Right kidney (tissue), 1 donor: Measurements from ENCODE around the gene HOXD8.

Experiments used
- DNase-seq: peaks from one replicate; pipeline ENCODE4 v3.0.0-alpha.2; 2016

HOXD8 gene

DNA sequence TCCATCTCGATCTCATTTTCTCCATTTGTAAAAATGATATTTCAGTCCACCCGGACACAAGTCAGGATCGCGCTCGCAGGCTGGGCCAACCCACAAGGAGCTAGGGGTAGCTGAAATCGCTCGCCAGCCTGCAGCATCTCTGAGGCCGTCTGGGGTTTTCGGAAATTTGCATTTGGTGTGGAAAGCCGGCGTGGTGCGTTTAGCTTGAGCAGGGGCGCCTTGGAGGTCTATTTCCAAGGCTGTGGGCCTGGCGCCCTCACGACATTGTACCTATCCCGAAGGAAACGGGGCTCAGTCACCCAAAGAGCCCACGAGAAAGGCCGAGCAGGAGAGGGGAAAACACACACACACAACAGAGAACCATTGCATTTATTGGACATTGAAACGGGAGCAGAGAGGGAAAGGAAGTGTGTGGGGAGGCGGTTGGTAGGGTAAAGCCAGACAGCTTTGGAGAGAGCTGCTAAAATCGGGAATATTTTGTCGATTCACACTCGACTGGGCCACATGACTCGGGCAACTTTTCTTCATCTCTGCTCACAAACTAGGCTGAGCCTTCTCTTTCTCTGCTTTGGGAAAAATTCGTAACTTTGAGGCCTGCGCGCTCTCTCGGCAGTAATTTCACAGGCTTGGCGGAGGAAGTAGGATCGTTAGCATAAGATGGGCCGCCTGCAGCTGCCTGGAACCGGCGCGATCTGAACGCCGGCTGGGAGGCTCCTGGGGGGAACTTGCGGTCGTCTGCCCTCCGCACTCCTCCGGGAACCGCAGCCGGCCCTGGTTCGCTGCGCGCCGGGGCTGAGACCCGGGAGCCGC, 1.1 kb upstream of the HOXD8 start:
- DNase-seq, result no peak

DNA sequence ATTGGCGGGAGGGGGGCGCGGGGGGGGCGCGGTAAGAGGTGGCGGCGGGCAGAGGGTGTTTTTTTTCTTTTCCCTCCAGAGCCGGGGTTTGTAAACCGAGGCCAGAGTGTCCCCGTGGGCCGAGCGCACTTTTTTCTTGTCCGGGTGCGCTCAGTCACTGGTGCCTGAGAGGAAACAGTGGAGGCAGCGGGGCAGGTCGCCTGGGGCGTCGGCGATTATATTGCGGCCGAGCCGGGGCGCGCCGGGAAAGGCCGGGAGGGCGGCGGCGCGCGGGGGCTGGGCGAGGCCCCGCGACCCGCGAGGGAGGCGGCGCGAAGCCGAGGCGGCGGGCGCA, 275 bp downstream of the HOXD8 start:
- peak; percentile 75 for DNase-seq

DNA sequence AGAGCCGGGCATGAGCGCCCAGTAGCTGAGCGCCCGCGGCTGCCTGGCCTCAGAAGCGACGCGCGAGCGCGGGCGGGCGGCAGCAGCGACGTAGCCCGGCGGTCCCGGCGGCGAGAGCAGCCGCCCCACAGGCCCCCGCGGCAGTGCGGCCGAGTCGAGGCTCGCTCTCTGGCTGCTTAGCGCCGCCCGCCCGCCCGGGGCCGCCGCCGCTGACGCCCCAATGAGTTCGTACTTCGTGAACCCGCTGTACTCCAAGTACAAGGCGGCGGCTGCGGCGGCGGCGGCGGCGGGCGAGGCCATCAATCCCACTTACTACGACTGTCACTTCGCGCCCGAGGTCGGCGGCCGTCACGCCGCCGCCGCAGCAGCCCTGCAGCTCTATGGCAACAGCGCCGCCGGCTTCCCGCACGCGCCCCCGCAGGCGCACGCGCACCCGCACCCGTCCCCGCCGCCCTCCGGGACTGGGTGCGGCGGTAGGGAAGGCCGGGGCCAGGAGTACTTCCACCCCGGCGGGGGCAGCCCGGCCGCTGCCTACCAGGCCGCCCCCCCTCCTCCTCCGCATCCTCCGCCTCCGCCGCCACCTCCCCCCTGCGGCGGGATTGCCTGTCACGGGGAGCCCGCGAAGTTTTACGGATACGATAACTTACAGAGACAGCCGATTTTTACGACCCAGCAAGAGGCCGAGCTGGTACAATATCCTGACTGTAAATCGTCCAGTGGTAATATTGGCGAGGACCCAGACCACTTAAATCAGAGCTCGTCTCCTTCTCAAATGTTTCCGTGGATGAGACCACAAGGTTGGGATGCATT, 847 bp downstream of the HOXD8 start:
- DNase-seq, result no peak

DNA sequence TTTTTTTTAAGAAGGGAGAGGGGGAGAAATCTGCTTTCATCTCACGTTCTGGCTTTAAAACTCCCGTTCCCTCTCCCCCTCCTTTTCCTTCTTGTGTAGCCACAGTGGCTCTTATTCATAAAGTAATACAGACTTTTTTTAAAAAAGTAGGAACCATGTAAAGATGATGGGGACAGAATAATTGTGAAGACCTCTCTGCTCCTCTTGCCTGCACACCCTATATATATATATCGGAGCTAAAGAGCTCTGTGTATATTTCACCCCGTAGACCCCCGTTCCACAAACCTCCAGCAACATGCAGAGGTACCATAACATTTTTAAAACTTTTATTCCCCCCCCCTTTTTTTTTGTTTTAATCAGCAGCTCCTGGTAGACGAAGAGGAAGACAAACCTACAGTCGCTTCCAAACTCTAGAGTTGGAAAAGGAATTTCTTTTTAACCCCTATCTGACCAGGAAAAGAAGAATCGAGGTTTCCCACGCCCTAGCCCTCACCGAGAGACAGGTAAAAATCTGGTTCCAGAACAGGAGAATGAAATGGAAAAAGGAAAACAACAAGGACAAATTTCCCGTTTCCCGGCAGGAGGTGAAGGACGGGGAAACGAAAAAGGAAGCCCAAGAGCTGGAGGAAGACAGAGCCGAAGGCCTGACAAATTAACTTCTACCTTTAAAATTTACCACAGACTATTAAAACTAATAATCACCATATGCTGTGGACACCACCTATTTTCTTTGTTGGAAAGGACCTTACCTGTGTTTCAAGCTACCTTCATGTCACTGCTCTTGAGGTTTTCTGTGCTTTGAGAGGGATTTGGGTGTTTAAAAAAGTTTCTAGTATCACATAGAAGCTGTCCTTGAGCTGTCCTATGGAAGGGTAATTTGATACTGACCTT, 1.7 kb downstream of the HOXD8 start:
- DNase-seq, result no peak

DNA sequence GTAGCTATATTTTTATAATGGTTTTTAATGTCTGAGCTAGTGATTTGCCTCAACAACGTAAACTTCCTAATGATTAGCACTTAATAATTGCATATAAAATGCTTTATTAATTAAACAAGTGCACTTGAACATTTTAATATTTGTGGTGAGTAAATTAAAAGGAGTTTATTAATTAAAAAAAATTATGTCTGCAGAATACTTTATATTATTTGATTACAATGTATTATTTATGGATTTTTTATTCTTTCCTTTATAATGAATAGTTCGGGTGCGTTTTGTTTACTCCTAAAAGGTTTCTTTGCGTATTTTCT, 2.3 kb downstream of the HOXD8 start:
- no peak for DNase-seq

DNA sequence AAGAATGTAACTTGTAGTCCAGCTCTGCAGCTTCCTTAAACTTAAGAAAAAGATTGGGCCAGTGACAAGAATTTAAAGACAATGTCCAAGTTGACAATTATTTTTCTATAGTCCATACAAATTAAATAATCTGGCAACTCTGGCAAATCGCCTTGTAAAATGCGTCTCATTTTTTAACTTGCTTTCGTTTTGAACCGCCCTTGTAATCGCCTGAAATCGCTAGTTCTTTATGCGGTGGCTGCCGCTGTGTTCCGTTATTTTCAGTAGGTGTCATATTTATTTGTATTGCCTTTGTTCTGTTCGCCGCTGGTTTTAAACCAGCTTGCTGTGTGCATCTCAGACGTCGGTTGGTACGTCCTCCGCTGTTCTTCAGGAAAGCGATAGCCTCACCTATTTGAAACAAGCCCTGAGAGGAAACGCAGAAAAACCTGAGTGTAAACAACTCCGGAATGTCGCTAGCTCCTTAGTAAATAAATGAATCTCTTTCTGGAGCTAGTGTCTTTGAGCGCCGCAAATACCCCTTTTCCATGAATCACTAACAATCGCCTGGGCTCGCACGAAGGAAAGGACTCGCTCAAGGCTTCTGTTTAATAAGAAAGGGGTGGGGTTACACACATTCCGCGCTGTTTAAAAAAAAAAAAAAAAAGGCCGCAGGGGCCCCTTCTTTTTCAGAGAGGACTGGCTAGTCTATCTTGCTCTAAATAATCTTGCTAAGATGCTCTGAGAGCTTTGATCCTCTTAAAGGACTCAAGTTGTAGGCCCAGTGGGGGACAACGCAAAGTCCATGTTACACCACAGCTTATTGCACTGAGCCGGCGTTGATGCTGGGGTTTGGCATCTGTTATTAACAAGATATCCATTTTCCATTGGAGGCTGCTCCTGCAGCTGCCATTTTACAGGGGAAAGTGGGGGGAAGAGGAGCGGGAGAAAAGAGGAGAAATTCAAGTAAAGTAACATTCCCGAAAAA, 3.0 kb downstream of the HOXD8 start:
- DNase-seq, result no peak

DNA sequence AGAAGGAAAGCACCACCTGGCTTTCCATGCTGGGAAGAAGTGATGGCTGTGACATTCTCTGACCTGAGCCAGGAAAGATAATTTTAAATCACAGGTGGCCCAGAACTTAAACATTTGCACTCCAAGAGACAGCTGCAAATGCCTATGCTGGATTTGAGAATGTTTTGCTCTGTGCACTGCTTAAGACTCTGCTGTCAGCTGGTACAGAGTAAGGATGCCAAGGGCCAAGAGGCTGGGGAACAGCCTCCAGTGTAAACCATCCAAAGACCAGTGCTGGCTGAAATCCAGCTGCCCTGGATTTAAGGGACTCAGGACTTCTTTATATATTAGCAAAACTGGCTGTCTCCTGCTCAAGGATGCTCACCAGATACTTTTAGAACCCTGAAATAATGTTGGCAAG, 3.9 kb downstream of the HOXD8 start:
- DNase-seq, result no peak

DNA sequence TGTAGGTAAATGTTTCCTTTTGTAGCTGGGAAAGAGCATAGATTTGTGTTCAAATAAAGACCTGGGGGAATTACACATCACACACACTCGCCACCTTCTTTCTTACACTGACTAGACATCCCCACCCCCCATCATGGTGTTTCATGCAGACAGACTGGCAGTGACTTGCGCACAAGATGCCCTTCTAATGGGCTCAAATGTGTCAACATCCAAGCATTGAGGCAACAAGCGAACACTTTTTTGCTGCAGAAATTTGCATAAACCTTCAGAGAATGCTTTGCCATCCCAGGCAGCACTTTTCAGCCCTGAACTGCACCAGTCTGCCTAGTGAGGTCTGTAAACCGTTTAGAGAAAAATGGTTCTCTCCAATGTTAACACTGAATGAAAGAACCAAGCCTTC, 4.5 kb downstream of the HOXD8 start:
- no peak for DNase-seq

DNA sequence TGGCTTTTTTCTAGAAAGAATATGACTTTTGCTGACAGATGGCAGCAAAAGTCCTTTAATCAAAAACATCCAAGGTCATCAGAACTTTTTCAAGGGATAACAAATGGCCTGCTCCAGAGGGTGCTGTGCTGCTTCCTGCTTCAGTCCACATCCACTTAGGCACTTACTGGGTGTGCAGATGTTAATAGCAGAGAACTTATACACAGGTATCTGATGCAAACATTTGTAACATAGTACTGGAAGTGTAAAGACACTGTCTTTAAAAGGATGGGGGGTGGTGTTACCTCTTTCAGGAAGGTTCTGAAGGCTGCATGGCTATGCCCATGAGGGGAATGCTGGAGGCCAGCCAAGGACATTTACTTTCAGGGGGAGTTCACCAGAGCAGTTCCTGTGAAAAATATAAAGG, 5.5 kb downstream of the HOXD8 start:
- peak; percentile 74 for DNase-seq

DNA sequence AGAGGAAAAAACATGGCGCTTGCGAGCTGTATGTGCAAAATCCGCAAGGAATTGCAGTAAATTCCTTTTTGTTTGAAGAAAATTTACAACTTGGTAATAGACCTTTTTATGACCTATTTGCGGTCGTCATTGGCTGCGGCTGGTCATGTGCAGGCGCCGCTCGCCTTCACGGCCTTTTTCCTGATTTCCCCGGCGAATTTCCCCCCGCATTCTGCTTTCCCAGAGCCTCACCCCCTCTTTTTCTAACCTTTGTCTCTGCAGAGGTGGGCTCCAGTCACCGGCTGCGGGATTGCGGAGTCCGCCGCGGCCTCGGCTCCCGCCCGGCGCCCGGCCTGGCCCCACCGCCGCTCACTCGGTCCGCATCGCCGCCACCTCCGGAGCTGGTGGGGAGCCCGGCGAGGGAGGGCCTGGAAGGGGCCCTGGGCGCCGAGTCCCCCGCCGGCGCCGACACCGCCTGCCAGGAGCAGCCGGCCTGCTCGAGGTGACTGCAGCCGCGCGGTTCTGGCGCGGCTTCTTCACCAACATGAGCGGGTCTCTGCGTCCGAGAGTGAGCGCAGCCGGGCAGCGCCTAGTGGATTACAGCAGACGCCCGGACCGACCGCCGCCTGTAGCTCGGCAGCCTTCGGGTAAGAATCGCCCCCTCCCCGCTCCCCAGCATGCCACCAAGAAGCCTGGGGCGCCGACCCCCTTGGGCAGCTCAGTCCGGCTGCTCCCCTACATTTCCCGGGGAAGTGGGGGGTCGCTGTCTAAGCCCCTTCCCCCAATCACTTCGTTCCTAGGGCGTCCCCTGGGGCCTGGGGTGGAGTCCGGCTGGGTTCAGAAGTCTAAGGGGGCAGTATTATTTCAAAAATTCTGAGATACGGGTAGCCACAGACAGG, 7.1 kb downstream of the HOXD8 start:
- peak; percentile 95 for DNase-seq

DNA sequence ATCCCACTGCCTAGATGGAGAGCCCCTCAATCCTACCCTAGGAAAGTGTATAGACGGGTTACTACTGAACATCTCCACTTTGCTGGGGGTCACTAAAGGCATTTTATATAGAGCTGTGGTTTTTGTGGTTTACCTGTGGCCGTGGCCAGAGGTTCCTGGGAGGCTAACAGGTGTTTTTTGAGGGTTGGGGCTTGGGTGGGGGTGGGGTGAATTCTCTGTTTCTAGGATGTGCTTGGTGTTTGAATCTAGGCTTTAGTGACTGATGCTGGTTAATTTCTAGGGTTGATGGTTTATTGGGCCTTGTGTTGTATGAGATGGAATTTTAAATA, 7.7 kb downstream of the HOXD8 start:
- no peak for DNase-seq

DNA sequence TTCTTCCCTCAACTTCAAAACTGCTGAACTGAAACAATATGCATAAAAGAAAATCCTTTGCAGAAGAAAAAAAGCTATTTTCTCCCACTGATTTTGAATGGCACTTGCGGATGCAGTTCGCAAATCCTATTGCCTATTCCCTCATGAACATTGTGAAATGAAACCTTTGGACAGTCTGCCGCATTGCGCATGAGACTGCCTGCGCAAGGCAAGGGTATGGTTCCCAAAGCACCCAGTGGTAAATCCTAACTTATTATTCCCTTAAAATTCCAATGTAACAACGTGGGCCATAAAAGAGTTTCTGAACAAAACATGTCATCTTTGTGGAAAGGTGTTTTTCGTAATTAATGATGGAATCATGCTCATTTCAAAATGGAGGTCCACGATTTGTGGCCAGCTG, 8.4 kb downstream of the HOXD8 start:
- peak; percentile 72 for DNase-seq

DNA sequence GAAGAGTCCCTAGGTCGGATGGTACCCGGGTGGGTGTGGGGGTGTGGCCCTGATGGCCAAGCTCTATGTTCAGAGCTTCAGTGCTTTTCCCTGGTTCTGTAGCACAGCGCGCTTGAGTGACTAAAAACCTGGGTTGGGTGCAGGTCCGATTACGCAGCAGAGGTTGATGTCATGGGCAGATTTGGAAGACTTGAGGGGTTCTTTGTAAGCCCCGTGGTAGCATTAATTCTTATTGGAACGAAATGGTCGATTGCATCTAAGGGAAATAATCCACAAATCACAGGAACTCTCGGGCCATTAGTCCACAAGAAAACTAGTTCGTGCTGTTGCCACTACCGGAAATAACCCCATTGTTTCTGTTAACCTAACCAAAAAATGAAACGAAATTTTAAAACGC, 9.0 kb downstream of the HOXD8 start:
- DNase-seq, result peak; percentile 74

DNA sequence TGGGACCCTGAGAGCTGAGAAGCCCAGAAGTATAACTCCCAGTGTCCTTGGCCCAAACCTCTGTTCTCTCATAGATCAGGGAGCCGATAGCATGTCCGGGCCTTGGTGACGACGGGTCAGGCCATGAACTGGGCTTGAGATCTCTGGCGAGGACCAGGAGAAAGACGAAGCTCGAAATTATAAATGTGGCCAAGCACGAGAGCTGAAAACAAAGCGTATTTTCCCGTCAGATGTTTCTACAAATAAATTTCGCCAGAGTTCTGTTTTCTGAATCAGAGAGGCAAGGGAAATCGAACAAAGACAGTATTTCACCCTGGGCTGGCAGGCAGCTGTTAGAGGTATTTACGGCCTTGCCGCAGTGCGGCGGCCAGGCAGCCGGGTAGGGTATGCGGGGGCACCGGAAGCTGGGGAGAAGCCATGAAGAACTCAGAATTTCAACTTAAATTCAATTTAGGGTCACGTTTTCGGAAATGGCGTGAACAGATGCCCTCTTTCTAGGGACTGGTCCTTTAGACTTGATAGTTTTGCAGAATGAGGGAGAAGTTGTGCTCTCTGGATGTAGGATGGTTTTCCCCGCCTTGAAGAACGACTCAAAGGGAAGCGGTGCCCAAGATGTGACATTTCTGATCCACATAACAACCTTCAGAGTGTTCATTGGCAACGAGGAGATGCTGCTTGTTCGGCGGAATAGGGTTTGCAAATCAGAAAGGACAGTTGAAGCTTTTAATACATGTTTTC, 9.6 kb downstream of the HOXD8 start:
- no peak for DNase-seq

DNA sequence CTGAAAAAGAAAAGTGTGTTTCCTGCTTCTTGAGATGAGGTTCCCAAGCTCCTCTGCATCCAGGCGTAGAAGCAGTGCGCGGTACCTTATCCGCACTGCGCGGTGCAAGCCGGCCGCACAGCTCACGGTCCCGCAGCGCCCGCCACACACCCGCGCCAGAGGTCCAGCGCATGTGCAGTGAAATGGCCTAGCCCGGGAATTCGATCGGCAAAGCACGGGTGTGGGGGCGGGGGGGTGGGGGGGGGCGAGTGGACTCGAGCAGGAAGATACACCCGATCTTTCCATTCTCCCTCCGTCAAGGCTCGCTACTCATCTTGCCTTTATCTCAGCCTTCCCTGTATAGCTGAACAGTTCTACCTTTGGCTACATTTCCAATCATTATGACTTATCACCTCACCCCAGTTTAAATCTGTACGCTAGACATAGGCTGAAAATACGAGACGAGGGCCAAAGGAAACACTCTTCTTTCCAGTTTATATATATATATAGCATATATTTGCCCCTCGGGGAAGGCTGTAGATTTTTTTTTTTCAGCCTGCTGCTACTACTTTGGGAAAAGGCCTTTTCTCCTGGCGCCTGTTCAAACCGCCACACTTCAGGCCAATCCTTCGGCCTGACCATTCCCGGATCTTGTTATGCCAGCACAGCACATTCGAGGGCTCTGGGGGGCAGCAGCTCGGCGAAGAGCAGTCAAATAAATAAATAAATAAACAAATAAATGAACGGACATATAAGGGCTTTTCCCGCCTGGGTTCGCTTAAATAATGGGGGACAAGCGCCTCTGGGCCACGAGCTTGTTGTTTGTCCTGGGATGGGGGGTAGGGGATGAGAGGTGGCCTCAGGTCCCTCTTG, 10.4 kb downstream of the HOXD8 start:
- no peak for DNase-seq

DNA sequence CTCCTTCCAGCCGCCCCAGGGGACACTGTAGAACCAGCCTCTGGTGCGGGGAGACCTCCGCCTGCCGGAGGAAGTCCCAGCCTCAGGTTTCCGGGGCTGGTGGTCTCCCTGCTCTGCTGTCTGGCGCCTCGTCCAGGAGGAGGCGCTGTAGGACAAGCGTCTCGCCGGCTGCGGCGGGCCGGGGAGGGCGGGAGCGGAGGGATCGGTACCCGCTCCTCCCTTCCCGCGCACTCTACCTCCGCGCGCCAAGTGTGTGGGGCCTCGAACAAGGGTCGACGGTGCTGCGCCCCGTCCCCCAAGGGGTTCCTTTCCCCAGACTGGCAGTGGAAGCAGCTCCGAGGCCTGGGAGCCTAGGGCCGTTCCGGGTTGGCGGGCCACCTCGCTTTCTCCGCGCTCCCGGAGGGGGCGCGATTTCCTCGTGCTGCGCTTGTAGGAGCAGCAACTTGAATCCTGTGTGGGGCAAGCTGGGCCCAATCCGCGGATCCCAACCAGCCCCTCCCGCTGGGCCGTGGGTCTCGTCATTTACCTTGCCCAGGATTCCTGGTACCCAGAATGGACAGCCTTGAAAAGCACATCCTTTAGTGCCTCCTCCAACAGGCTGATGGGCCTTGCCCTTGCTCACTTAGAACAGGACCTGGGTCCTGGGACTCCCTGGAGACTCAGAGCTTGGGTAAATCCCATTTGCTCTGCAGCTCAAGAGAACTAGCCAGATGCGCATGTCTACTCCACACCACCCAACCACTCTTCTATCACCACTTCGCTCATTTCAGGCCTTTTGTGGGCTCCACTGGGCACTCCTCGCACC, 11.2 kb downstream of the HOXD8 start:
- DNase-seq, result peak; percentile 98

DNA sequence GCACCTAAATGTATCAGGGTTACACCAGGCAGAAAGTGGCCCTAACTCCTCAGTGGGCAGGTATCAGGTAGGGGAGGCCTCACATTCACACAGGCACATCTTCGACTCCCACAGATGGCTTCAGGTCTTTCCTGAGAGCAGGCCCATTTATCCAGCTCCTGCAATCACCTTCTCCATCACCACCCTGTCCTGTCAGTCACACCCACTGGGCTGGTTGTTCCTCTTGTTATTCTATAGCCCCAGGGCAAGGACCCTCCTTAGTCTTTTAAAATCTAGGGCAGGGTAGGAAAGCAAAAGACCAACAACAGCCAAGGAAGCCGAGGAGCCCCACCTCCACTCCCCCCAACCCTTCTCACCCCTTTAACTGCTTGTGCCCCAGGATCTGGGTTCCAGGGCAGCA, 12.8 kb downstream of the HOXD8 start:
- DNase-seq, result no peak
